Kidney epithelial cell (primary cell): ENCODE measurements around the gene HIPK1. TPM values are rescaled to one million over a fixed set of nuclear protein-coding genes. Genes with fewer than 3 reads are reported as not detected.
"Not testable (repeated sequence)": the region's sequence is repeated elsewhere in the genome, so short reads cannot be mapped to it uniquely, and the experiment has no call there.

Experiments used
- DNase-seq: peaks from one replicate; pipeline ENCODE4 v3.0.0-alpha.2; 2010; ENCODE audit warnings: low read depth
- H3K27me3 ChIP-seq: 2 replicates; pipeline ENCODE4 v1.6.0; 2011; ENCODE audit warnings: low read length; ENCODE audit not compliant: control insufficient read depth, insufficient read depth
- H3K36me3 ChIP-seq: 2 replicates; pipeline ENCODE4 v1.5.1; 2011; ENCODE audit warnings: low read length; ENCODE audit not compliant: control insufficient read depth, insufficient read depth
- H3K4me3 ChIP-seq: 2 replicates; pipeline ENCODE4 v1.5.1; 2011; ENCODE audit warnings: low read depth, mild to moderate bottlenecking, control low read depth, low read length
- CTCF ChIP-seq: IDR thresholded peaks from 2 replicates; pipeline ENCODE4 v1.5.1; 2011; ENCODE audit warnings: mild to moderate bottlenecking, moderate library complexity, low read length, control low read depth, inconsistent platforms; ENCODE audit not compliant: insufficient read depth, poor library complexity, severe bottlenecking
- total RNA-seq: library from RNA; depleted of rRNA; stranded (reverse); fragments of >200 nt; gene quantifications from 2 replicates; pipeline ENCODE4 v1.2.3, GENCODE V29; 2015

HIPK1 gene
- total RNA-seq, 1 donor from 2014 or later: 25.6 TPM

- no peak for TF ChIP-seq CTCF
- peaks cover 2% of the 10 kb centered on the region for H3K27me3 ChIP-seq
- no peak overlapping the region for H3K4me3 ChIP-seq
- no peaks in the 10 kb centered on the region for H3K36me3 ChIP-seq
- DNase-seq: no peak
Observed at GRCh38 chr1:113998361-113998760, 69.2 kb downstream of the HIPK1 start.

- no peak for TF ChIP-seq CTCF
- Histone ChIP-seq H3K36me3 (no peaks in the 10 kb centered on the region), H3K27me3 (peaks cover 2% of the 10 kb centered on the region), H3K4me3 (no peak overlapping the region)
- no peak for DNase-seq
Observed at GRCh38 chr1:113999233-113999632, 70.1 kb downstream of the HIPK1 start.

- no peak for TF ChIP-seq CTCF
- Histone ChIP-seq H3K4me3 (no peak overlapping the region), H3K36me3 (no peaks in the 10 kb centered on the region), H3K27me3 (peaks cover 2% of the 10 kb centered on the region)
- no peak for DNase-seq
Observed at GRCh38 chr1:113999799-114000198, 70.7 kb downstream of the HIPK1 start.

- TF ChIP-seq CTCF: no peak
- DNase-seq: no peak
- H3K4me3 ChIP-seq: no peak overlapping the region
- no peaks in the 10 kb centered on the region for H3K36me3 ChIP-seq
- H3K27me3 ChIP-seq: peaks cover 2% of the 10 kb centered on the region
Observed at GRCh38 chr1:114000406-114000805, 71.3 kb downstream of the HIPK1 start.

- Histone ChIP-seq H3K27me3 (peaks cover 2% of the 10 kb centered on the region), H3K4me3 (no peak overlapping the region), H3K36me3 (no peaks in the 10 kb centered on the region)
- DNase-seq: no peak
- no peak for TF ChIP-seq CTCF
Observed at GRCh38 chr1:114002492-114003239, 73.5 kb downstream of the HIPK1 start.

GRCh38 chr1:114003431-114003830 is 74.3 kb downstream of the HIPK1 start:
- TF ChIP-seq CTCF: no peak
- Histone ChIP-seq H3K36me3 (no peaks in the 10 kb centered on the region), H3K27me3 (peaks cover 2% of the 10 kb centered on the region), H3K4me3 (no peak overlapping the region)
- DNase-seq: no peak

GRCh38 chr1:114006825-114007224 is 77.7 kb downstream of the HIPK1 start:
- not testable (repeated sequence) for H3K27me3 ChIP-seq, DNase-seq, H3K36me3 ChIP-seq, H3K4me3 ChIP-seq
